Left hindlimb (tissue), 1 donor: ENCODE data around the gene AQP6.
A peak's percentile ranks its signal among the peaks of the same experiment; 100 is the strongest.

Experiments
- DNase-seq: peaks from one replicate; pipeline ENCODE4 v3.0.0-alpha.2; 2018

Gene AQP6

GRCh38 chr12:50006280-50006679, 33.5 kb downstream of the AQP6 start:
- no peak for DNase-seq

DNA sequence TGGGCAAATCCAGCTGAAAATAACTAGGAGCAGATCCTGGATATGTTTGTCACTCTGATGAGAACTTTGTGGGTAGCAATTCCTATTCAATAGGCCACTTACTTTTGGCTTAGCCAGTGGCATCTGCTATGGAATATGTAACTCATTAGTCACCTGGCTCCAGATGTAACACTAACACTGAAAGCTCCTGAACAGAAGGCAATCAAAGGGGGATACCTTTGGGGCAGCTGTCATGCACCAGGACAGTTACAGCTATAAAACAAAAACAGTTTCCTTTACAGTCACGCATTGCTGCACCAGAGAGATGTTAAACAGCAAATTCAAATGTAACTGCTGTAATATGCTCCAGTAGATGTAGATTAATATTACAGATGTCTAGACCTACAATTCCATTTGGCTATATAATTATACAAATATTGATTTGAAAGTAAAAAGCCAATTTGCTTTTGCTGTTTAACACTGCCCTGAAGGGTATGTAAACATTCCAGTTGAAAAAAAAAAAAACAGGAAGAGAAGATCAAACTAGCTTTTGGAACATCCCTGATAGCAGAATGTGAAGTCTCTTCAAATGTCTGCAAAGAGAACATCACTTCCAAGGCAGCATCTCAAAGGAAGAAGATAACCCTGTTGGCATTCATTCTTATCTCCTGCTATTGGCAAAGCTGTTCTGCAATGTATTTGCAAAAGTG, 34.2 kb downstream of the AQP6 start:
- DNase-seq = no peak

- DNase-seq = no peak
These were observed 40.8 kb downstream of the AQP6 start for GRCh38 chr12:50013361-50014147.

DNA sequence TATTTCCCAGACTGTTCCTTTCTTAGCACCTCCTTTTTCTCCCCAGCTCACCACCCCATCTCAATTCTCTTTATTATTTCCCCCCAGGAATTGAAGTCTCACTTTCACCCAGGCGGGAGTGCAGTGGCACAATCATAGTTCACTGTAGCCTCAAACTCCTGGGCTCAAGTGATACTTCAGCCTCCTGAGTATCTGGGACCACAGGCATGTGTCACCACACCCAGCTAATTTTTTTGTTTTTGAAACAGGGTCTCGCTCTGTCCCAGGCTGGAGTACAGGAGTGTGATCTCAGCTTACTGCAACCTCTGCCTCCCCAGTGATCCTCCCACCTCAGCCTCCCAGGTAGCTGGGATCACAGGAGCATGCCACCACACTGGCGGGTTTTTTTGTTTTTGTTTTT, 41.6 kb downstream of the AQP6 start:
- DNase-seq = no peak

GRCh38 chr12:50016501-50017475, 44.0 kb downstream of the AQP6 start:
- DNase-seq = peak; percentile 70

DNA sequence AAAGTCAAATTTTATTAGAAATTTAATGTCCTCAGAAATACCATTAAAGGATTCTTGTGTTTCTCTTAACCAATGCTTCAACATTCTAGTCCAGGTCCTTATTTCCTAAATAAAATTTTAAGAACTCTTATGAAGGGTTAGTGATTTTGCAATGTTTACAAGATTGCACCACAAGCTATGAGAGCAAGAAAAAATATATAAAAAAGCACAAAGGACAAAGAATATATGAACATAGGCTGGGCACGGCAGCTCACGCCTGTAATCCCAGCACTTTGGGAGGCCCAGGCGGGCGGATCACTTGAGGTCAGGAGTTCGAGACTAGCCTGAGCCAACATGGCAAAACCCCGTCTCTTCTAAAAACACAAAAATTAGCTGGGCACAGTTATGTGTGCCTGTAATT, 44.9 kb downstream of the AQP6 start:
- DNase-seq = no peak

- no peak for DNase-seq
These were observed 45.4 kb downstream of the AQP6 start for GRCh38 chr12:50018154-50018553.

DNA sequence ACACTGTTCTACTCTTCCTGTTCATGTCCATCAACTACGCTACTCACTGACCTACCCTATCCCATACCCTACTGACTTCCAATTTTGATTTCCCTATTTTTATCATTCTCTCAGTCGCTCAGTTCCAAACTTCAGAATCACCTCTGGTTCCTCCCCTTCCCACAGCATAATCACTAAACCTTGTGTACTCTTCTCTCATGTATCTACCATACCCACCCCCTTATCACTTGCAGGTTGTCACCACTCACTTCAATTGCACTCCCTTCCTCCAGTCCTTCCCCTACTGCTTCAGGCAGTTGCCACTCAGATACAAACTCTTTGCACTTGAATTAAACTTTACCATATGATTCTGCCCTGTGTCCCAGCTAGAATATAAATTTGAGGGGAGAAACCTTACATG, 46.2 kb downstream of the AQP6 start:
- DNase-seq = no peak

DNA sequence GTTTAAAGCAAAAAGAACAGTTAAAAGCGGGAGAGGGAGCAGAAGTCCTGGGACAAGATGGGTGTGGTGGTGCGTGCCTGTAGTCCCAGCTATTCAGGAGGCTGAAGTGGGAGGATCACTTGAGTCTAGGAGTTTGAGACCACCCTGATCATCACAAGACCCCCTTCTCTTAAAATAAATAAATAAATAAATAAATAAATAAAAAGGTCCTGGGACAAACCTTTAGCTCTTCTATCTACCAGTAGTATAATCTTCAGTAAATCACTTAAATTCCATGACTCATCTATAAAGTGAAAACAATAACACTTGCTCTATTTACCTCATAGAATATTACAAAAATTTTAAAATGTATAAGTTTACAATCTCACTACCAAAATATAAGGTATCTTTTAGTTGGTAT, 46.8 kb downstream of the AQP6 start:
- no peak for DNase-seq

DNA sequence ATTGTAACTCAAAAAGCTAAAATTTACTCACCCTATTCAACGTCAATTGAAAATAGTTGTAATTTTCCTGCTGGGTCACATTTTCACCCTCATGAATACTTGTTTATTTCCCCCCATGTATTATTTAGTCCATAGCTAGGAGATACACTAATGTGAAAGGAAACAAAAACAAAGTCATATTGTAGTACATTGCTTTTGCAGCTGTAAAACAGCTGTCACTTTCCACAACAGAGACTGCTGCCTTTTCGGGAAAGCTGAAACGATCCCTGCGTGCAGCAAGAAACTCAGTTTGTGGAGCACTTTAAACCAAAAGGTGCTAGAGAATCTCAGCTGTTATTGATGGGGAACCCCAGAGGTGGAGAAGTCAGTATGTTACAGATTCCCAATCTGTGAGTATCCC, 48.3 kb downstream of the AQP6 start:
- no peak for DNase-seq

DNA sequence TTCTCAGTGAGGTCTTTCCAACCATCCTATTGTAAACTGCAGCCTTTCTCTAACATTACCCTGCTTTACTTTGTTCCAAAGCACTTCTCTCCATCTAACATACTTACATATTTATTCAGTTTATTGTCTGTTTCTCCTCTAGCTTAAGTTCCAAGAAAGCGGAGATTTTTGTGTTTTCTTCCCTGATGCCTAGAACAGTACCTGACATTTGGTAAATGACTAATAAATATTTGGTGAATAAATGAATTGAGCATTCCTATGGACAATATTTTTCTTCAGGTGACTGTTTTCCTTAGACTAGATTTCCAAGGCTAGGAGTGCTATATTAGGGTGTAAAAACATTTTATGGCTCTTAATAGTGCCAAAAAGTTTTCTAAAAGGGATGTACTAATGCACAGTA, 50.2 kb downstream of the AQP6 start:
- DNase-seq = no peak

- DNase-seq = no peak
These were observed 51.5 kb downstream of the AQP6 start for GRCh38 chr12:50024227-50024626.

DNA sequence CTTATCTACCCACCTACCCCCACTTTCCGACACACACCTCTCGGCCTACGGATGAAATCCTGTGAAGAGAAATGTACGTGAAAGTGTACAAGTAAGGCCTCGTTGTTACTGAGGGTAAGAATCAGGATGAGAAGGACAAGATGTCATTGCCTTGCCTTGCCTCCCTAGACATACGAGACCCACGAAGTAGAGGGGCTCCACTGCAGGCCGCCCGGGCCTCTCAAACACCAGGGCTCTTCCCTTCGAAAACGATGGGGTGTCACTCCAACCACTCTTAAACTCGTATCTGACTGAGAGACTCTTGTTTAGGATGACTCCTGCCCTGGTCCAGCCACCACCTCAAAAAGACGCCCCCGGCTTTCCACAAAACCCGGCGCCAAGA, 52.0 kb downstream of the AQP6 start:
- DNase-seq = no peak

GRCh38 chr12:50025187-50026059, 52.7 kb downstream of the AQP6 start, which contains the start of gene RACGAP1:
RACGAP1 (minus strand) TSS chr12:50025494; CDS start chr12:50016715, 8,779 bp downstream.
- DNase-seq = peak; percentile 97

DNA sequence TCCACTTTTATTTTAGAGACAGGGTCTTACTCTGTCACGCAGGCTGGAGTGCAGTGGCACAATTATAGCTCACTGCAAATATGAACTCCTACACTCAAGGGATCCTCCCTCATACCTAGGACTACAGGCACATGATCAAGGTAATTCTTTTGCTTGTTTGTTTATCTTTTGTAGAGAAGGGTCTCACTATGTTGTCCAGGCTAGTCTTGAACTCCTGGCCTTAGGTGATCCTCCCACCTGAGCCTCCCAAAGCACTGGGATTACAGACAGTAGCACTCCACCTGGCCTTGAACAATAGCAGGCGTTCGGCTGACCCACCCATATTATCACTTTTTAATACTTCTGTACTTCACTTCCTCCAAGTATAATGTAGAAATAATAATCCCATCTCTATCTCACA, 53.9 kb downstream of the AQP6 start:
- DNase-seq = no peak
